ENCODE data around the gene CLK3.
A peak's percentile ranks its signal among the peaks of the same experiment; 100 is the strongest.

Gene CLK3

GRCh38 chr15:74614744-74615507 is 710 bp upstream of the CLK3 start:
- peak; percentile 59 for DNase-seq (ENCODE audit: low read depth)
- H3K4me3 ChIP-seq (ENCODE audit: low read length) = peak overlapping the region; percentile 99
- TF ChIP-seq, protein P1, sequence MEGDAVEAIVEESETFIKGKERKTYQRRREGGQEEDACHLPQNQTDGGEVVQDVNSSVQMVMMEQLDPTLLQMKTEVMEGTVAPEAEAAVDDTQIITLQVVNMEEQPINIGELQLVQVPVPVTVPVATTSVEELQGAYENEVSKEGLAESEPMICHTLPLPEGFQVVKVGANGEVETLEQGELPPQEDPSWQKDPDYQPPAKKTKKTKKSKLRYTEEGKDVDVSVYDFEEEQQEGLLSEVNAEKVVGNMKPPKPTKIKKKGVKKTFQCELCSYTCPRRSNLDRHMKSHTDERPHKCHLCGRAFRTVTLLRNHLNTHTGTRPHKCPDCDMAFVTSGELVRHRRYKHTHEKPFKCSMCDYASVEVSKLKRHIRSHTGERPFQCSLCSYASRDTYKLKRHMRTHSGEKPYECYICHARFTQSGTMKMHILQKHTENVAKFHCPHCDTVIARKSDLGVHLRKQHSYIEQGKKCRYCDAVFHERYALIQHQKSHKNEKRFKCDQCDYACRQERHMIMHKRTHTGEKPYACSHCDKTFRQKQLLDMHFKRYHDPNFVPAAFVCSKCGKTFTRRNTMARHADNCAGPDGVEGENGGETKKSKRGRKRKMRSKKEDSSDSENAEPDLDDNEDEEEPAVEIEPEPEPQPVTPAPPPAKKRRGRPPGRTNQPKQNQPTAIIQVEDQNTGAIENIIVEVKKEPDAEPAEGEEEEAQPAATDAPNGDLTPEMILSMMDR (IDR thresholded peaks at IDR 0.05; ENCODE audit: insufficient read depth, low read depth, low read length, missing control alignments) = no peak

- TF ChIP-seq, protein P1 (IDR thresholded peaks at IDR 0.05; ENCODE audit: insufficient read depth, low read depth, low read length, missing control alignments) = no peak
- peak overlapping the region; percentile 99 for H3K4me3 ChIP-seq (ENCODE audit: low read length)
- DNase-seq (ENCODE audit: low read depth) = peak; percentile 64
Observed at GRCh38 chr15:74616366-74616939, 817 bp downstream of the CLK3 start.

GRCh38 chr15:74616996-74617395 is 1.4 kb downstream of the CLK3 start:
- peak overlapping the region; percentile 99 for H3K4me3 ChIP-seq (ENCODE audit: low read length)
- DNase-seq (ENCODE audit: low read depth) = no peak
- TF ChIP-seq, protein P1 (IDR thresholded peaks at IDR 0.05; ENCODE audit: insufficient read depth, low read depth, low read length, missing control alignments) = no peak

GRCh38 chr15:74618841-74619596 is 3.4 kb downstream of the CLK3 start:
- DNase-seq (ENCODE audit: low read depth) = no peak
- TF ChIP-seq, protein P1 (IDR thresholded peaks at IDR 0.05; ENCODE audit: insufficient read depth, low read depth, low read length, missing control alignments) = no peak
- no peak overlapping the region for H3K4me3 ChIP-seq (ENCODE audit: low read length)

DNA sequence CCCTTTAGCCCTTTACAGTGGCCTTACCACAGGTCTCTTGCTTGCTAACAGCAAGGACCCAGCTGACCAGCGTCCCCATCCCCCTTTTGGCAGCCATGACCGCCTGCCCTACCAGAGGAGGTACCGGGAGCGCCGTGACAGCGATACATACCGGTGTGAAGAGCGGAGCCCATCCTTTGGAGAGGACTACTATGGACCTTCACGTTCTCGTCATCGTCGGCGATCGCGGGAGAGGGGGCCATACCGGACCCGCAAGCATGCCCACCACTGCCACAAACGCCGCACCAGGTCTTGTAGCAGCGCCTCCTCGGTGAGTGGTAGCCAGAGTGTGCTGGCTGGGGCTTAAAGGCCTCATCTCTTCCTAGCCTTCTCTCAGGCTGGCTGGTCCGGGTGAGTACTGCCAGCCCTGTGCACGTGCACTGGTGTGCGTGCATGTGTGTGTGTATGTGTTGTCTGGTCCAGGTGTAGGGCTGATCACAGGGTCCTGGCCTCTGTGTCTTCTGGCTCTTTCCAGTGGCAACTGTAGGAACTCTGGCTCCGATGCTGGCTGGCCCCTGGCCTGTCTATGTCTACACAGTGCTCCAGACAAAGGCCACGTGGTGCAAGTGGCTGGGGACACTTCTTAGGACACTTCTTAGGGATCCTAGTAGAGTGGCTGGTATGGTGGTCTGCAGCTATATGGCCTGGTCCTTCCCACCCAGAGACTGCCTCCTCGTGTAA is 4.4 kb downstream of the CLK3 start:
- H3K4me3 ChIP-seq (ENCODE audit: low read length) = no peak overlapping the region
- TF ChIP-seq, protein P1 (IDR thresholded peaks at IDR 0.05; ENCODE audit: insufficient read depth, low read depth, low read length, missing control alignments) = no peak

GRCh38 chr15:74620636-74621545 is 5.3 kb downstream of the CLK3 start:
- H3K4me3 ChIP-seq (ENCODE audit: low read length) = no peak overlapping the region
- TF ChIP-seq, protein P1 (IDR thresholded peaks at IDR 0.05; ENCODE audit: insufficient read depth, low read depth, low read length, missing control alignments) = peak; percentile 99
- DNase-seq (ENCODE audit: low read depth) = peak; percentile 84

More for the DNA sequence above, 4.4 kb downstream of the CLK3 start:
- DNase-seq (ENCODE audit: low read depth) = no peak

All from epithelial cell of esophagus (primary cell).